ENCODE data around the gene CNTN5.

CNTN5 gene

DNA sequence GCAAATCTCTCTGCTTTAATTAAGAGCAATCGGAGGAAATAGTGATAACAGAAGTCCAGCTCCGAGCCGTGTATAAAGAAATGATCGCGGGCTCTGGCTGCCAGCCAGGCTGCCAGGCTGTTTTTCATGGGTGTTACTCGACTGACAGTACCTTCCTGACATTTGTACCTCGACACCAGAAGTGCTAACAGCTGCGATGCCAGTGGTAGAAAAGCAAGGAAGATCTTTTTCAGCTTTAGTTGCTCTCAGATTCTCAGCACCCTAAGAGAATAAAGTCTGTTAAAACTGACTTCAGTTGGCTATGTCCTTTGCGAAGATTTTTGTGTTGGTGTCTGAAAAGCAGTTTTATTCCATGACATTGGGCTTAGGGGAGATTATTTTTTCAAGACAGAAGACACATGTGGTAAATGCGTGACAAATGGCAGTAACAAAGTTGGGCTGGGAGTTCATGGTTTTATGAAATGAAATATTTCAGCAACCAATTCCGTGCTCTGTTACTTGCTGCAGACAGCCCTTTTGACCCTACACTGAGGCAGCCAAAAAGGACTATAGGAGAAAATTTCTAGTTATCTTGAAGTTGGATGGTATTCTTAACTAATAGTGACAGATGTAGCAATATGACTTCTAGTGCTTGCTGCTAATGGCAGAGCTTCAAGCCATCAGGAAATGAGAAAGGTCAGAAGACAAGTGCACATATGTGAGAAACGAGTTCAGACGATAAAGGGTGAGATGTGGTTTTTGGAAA lies 296.2 kb downstream of the CNTN5 start (continued):
- TF ChIP-seq ELK4 (IDR thresholded peaks at IDR 0.05; ENCODE audit: borderline replicate concordance, low read depth, low read length): no peak

DNA sequence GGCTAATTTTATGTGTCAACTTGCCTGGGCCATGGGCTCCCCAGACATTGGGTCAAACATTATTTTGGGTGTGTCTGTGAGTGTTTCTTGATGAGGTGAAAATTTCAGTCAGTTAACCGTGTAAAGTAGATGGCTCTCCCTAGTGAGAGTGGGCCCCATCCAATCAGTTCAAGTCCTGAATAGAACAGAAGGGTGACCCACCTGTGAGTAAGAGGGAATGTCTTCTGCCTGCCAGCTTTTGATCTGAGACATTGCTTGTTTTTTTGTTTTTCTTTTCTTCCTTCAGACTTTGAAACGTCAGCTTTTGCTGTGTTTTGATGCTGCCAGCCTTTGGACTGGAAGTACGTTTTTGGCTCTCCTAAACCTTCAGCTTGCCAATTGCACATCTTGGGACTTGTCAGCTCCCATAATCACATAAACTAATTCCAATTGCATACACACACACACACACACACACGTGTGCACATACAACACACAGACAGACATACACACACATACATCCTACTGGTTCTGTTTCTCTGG lies 300.1 kb downstream of the CNTN5 start:
- no peak overlapping the region for H3K4me3 ChIP-seq (ENCODE audit: low read depth, low read length)
- no peaks in the 10 kb centered on the region for H3K4me1 ChIP-seq (ENCODE audit: control insufficient read depth, insufficient read depth, low read length)
- no peaks in the 10 kb centered on the region for H3K36me3 ChIP-seq (ENCODE audit: control insufficient read depth in 2 of 2, insufficient read depth in 1 of 2, low read length in 2 of 2)
- no peaks in the 10 kb centered on the region for H3K9me3 ChIP-seq (ENCODE audit: control insufficient read depth, insufficient read depth, low read depth, low read length)
- POLR2A ChIA-PET: no interaction called here
- H3K27ac ChIP-seq (ENCODE audit: extremely low read depth, low read depth, low read length): no peak overlapping the region
- no peak for TF ChIP-seq KLF8 (tag by site-specific recombination; IDR thresholded peaks at IDR 0.05)
- TF ChIP-seq ZNF24 (tag by site-specific recombination; IDR thresholded peaks at IDR 0.05): no peak
- no peak for TF ChIP-seq ZNF311 (tag by site-specific recombination; IDR thresholded peaks at IDR 0.05; ENCODE audit: borderline replicate concordance)
- CTCF ChIA-PET: no interaction called here

DNA sequence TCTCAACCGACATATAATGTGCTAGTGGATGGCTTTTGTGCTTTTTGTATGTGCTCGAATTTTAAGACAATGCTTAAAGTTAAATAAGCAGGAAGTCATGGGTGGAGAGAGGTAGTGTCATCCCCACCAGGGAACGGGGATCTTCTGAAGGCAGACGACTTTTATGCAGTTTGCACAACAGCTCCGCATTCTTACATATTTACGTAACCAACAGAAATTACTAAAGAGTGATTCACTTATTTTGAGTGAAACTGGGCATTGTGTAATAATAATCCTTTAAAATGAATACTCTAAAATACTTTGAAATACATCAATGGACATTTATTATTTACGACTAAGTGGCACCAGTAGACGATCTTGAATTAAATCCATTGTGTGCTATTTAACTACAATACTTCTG lies 305.1 kb downstream of the CNTN5 start:
- Histone ChIP-seq H3K9me3 (ENCODE audit: control insufficient read depth, insufficient read depth, low read depth, low read length) (no peaks in the 10 kb centered on the region), H3K4me1 (ENCODE audit: control insufficient read depth, insufficient read depth, low read length) (no peaks in the 10 kb centered on the region), H3K36me3 (ENCODE audit: control insufficient read depth in 2 of 2, insufficient read depth in 1 of 2, low read length in 2 of 2) (no peaks in the 10 kb centered on the region), H3K27ac (ENCODE audit: extremely low read depth, low read depth, low read length) (no peak overlapping the region), H3K4me3 (ENCODE audit: low read depth, low read length) (no peak overlapping the region)
- ChIA-PET POLR2A (no interaction called here), CTCF (no interaction called here)
- TF ChIP-seq ZBTB7A (tag by site-specific recombination; IDR thresholded peaks at IDR 0.05; ENCODE audit: low read depth): no peak
- TF ChIP-seq BCL11A (tag by site-specific recombination; IDR thresholded peaks at IDR 0.05; ENCODE audit: low read depth): no peak
- no peak for TF ChIP-seq SALL2 (tag by site-specific recombination; IDR thresholded peaks at IDR 0.05; ENCODE audit: borderline replicate concordance)
- no peak for TF ChIP-seq PRDM1 (tag by site-specific recombination; IDR thresholded peaks at IDR 0.05)
- no peak for TF ChIP-seq WT1 (tag by site-specific recombination; IDR thresholded peaks at IDR 0.05)
- TF ChIP-seq ZNF324 (tag by site-specific recombination; IDR thresholded peaks at IDR 0.05): no peak
- no peak for TF ChIP-seq SETDB1 (IDR thresholded peaks at IDR 0.05; ENCODE audit: insufficient read length, low read length)
- no peak for TF ChIP-seq ZNF354C (tag by site-specific recombination; IDR thresholded peaks at IDR 0.05; ENCODE audit: borderline replicate concordance, low read depth)
- TF ChIP-seq, protein P1, sequence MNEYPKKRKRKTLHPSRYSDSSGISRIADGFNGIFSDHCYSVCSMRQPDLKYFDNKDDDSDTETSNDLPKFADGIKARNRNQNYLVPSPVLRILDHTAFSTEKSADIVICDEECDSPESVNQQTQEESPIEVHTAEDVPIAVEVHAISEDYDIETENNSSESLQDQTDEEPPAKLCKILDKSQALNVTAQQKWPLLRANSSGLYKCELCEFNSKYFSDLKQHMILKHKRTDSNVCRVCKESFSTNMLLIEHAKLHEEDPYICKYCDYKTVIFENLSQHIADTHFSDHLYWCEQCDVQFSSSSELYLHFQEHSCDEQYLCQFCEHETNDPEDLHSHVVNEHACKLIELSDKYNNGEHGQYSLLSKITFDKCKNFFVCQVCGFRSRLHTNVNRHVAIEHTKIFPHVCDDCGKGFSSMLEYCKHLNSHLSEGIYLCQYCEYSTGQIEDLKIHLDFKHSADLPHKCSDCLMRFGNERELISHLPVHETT (tag by site-specific recombination; IDR thresholded peaks at IDR 0.05): no peak
- no peak for TF ChIP-seq ZNF426 (tag by site-specific recombination; IDR thresholded peaks at IDR 0.05)
- TF ChIP-seq ZBTB10 (tag by site-specific recombination; IDR thresholded peaks at IDR 0.05): no peak
- TF ChIP-seq ZNF837 (tag by site-specific recombination; IDR thresholded peaks at IDR 0.05): no peak
- no peak for TF ChIP-seq KLF8 (tag by site-specific recombination; IDR thresholded peaks at IDR 0.05)

Measured in HEK293 (cell line).